Measurements from ENCODE around the gene CYP27A1. TPM values are rescaled to one million over a fixed set of nuclear protein-coding genes. Genes with fewer than 3 reads are reported as not detected.

CYP27A1 gene
- total and polyA plus RNA-seq, 2 of the 8 experiments (the other 6 are each of a cell fraction or from before 2014, with no cell fraction given), result 5.4 to 14.7 TPM

- FAIRE-seq (no peak), DNase-seq (ENCODE audit: low read depth in 1 of 2, low spot score in 2 of 2) (no peak)
- Histone ChIP-seq H3K79me2 (ENCODE audit: control insufficient read depth in 1 of 2, insufficient read depth in 2 of 2, low read length in 2 of 2) (no peaks in the 10 kb centered on the region), H3K23me2 (ENCODE audit: low read depth, low read length) (no peaks in the 10 kb centered on the region), H3K79me1 (ENCODE audit: low read depth, low read length) (no peaks in the 10 kb centered on the region), H3K9ac (replicated peaks in 1 of 4; ENCODE audit: extremely low read depth in 1 of 4, low read depth in 3 of 4, low read length in 3 of 4) (no peak overlapping the region), H2AK5ac (ENCODE audit: low read depth, low read length) (no peak overlapping the region; the same call in 1 of the 2 replicates), H3K23ac (ENCODE audit: insufficient read length) (no peak overlapping the region), H2BK12ac (ENCODE audit: low read depth, low read length) (no peak overlapping the region), H3K4me1 (replicated peaks in 1 of 4; ENCODE audit: control insufficient read depth in 3 of 4, insufficient read depth in 4 of 4, low read length in 3 of 4) (peaks cover 0 to 14% (median 5%) of the 10 kb centered on the region in 4 experiments; a peak in 4 of 7 replicates), H4K20me1 (replicated peaks in 1 of 2; ENCODE audit: control insufficient read depth in 1 of 2, insufficient read depth in 2 of 2, low read length in 2 of 2) (no peaks in the 10 kb centered on the region), H2BK120ac (replicated peaks; ENCODE audit: low read depth, low read length) (no peak overlapping the region), H4K5ac (ENCODE audit: insufficient read length, low read depth, low read length) (no peak overlapping the region), H3K9me3 (ENCODE audit: insufficient read depth in 2 of 2, low read depth in 1 of 2, low read length in 1 of 2) (peaks cover 0 to 8% of the 10 kb centered on the region in 2 experiments; a peak in 2 of 4 replicates), H3K4me3 (ENCODE audit: extremely low read depth in 1 of 4, insufficient read depth in 2 of 4, low read depth in 3 of 4, low read length in 4 of 4) (no peak overlapping the region), H3K36me3 (ENCODE audit: control insufficient read depth in 2 of 4, insufficient read depth in 4 of 4, low read length in 3 of 4) (no peaks in the 10 kb centered on the region), H3K27ac (ENCODE audit: low read depth, low read length) (no peak overlapping the region), H2BK20ac (ENCODE audit: low read length) (no peak overlapping the region), H3K4ac (replicated peaks; ENCODE audit: insufficient read length, low read depth, low read length) (no peak overlapping the region), H2BK15ac (ENCODE audit: low read length) (no peak overlapping the region), H2BK5ac (ENCODE audit: low read depth, low read length) (no peak overlapping the region), H3K27me3 (replicated peaks in 1 of 4; ENCODE audit: control insufficient read depth in 3 of 4, extremely low read depth in 1 of 4, insufficient read depth in 3 of 4, low read length in 3 of 4) (no peaks in the 10 kb centered on the region), H3K56ac (replicated peaks; ENCODE audit: insufficient read length, low read depth, low read length) (no peak overlapping the region), H4K8ac (ENCODE audit: extremely low read depth, insufficient read depth, low read length) (no peak overlapping the region), H3K4me2 (ENCODE audit: insufficient read depth in 1 of 2, low read depth in 2 of 2, low read length in 2 of 2) (no peak overlapping the region), H3K14ac (ENCODE audit: insufficient read length) (no peak overlapping the region), H3K18ac (ENCODE audit: extremely low read depth, low read length) (no peak overlapping the region), H2AFZ (ENCODE audit: low read length) (no peak overlapping the region), H4K91ac (replicated peaks; ENCODE audit: insufficient read length, low read length) (no peak overlapping the region)
- POLR2A ChIA-PET (ENCODE audit: partially characterized antibody), result no interaction called here
- 91% methylated on average over 4 of the region's 4 CpGs; no CpG with 5 or more reads in 1 of the 2 experiments for WGBS, 2 experiments (ENCODE audit: extremely low coverage in 1 of 2, insufficient coverage in 1 of 2, insufficient read length in 1 of 2, insufficient replicate concordance in 2 of 2, low coverage in 1 of 2, low lambda C conversion rate in 2 of 2, missing lambda C conversion rate in 1 of 2)
- TF ChIP-seq GABPA (IDR thresholded peaks at IDR 0.05; ENCODE audit: borderline replicate concordance, insufficient read depth, low read length) (no peak), SUZ12 (IDR thresholded peaks at IDR 0.05; ENCODE audit: low read length) (no peak), ATF3 (IDR thresholded peaks at IDR 0.05; ENCODE audit: insufficient read depth, low read depth, low read length) (no peak), E2F6 (IDR thresholded peaks at IDR 0.05) (no peak), TEAD4 (IDR thresholded peaks at IDR 0.05; ENCODE audit: low read depth, low read length) (no peak), SAP30 (IDR thresholded peaks at IDR 0.05; ENCODE audit: insufficient read depth, insufficient replicate concordance, low read length) (no peak)
- CTCF ChIA-PET (ENCODE audit: partially characterized antibody), result interaction anchor here (0.6 to 2.5 kb wide), 4 partner anchors 17 to 348 kb away, joined by 3 to 7 read pairs (median 3); no protein-coding TSS in a partner anchor
These were observed 20.5 kb downstream of the CYP27A1 start for GRCh38 chr2:218802386-218802994.
